H1 (cell line): Measurements from ENCODE around the gene WIPF3. TPM values are rescaled to one million over a fixed set of nuclear protein-coding genes. Genes with fewer than 3 reads are reported as not detected.
A peak's percentile ranks its signal among the peaks of the same experiment; 100 is the strongest.

Experiments
- CTCF ChIA-PET: fragments of 300-600 bp; sonication (Branson Sonifier 250); formaldehyde crosslinking; loops from one replicate; lab custom pipeline; 2021; ENCODE audit not compliant: partially characterized antibody; lab: Charles Lee
- POLR2A ChIA-PET: fragments of 300-600 bp; sonication (Branson Sonifier 250); formaldehyde crosslinking; loops from one replicate; lab custom pipeline; 2021; ENCODE audit warnings: inconsistent platforms; ENCODE audit not compliant: partially characterized antibody; lab: Charles Lee
- DNase-seq, 2 experiments: peaks; one replicate each; pipeline versions ENCODE4 v3.0.0 to v3.0.0-alpha.2; 2010 to 2022; ENCODE audit warnings: low spot score in 2 of 2, low read depth in 1 of 2, mixed read lengths in 1 of 2
- FAIRE-seq: peaks from 2 replicates; lab custom pipeline; 2011; peaks lifted over from hg19 to GRCh38; lab: Jason Lieb, UNC
- H2AFZ ChIP-seq: 2 replicates; pipeline ENCODE4 v1.8.1; 2012; ENCODE audit warnings: low read length, inconsistent platforms
- H2AK5ac ChIP-seq: 2 replicates; pipeline ENCODE4 v1.6.1; 2013; ENCODE audit warnings: low read depth, low read length
- H2BK120ac ChIP-seq: replicated peaks from 2 replicates; pipeline ENCODE3; 2013; ENCODE audit warnings: low read depth, low read length, inconsistent platforms
- H2BK12ac ChIP-seq: 2 replicates; pipeline ENCODE4 v1.6.1; 2013; ENCODE audit warnings: low read depth, low read length
- H2BK15ac ChIP-seq: 2 replicates; pipeline ENCODE4 v1.6.1; 2013; ENCODE audit warnings: low read length
- H2BK20ac ChIP-seq: 2 replicates; pipeline ENCODE4 v1.6.1; 2013; ENCODE audit warnings: low read length
- H2BK5ac ChIP-seq: 2 replicates; pipeline ENCODE4 v1.6.1; 2013; ENCODE audit warnings: low read depth, low read length
- H3K14ac ChIP-seq: 2 replicates; pipeline ENCODE4 v1.6.1; 2013; ENCODE audit warnings: inconsistent platforms; ENCODE audit not compliant: insufficient read length
- H3K18ac ChIP-seq: 2 replicates; pipeline ENCODE4 v1.6.1; 2013; ENCODE audit warnings: low read length; ENCODE audit errors: extremely low read depth
- H3K23ac ChIP-seq: 2 replicates; pipeline ENCODE4 v1.6.1; 2013; ENCODE audit warnings: inconsistent platforms; ENCODE audit not compliant: insufficient read length
- H3K23me2 ChIP-seq: 2 replicates; pipeline ENCODE4 v1.6.1; 2013; ENCODE audit warnings: low read depth, low read length
- H3K27ac ChIP-seq: 2 replicates; pipeline ENCODE4 v1.6.1; 2011; ENCODE audit warnings: low read depth, low read length, inconsistent platforms
- H3K27me3 ChIP-seq, 4 experiments: replicated peaks in 1 of 4; 1 replicate in 1 of 4; 2 replicates in 3 of 4; pipeline versions ENCODE4 v1.6.1 to v1.8.1; 2011 to 2013; ENCODE audit warnings: low read length in 3 of 4, mild to moderate bottlenecking in 3 of 4, inconsistent platforms in 2 of 4, mixed read lengths in 2 of 4, moderate library complexity in 1 of 4; ENCODE audit not compliant: control insufficient read depth in 3 of 4, insufficient read depth in 3 of 4; ENCODE audit errors: extremely low read depth in 1 of 4
- H3K36me3 ChIP-seq, 4 experiments: 2 replicates each; pipeline versions ENCODE4 v1.6.1 to v1.8.1; 2011 to 2013; ENCODE audit warnings: mild to moderate bottlenecking in 4 of 4, low read length in 3 of 4, moderate library complexity in 2 of 4, control low read depth in 1 of 4, inconsistent platforms in 1 of 4; ENCODE audit not compliant: insufficient read depth in 4 of 4, control insufficient read depth in 2 of 4
- H3K4ac ChIP-seq: replicated peaks from 2 replicates; pipeline ENCODE3; 2013; ENCODE audit warnings: low read length, low read depth, mixed read lengths, inconsistent platforms; ENCODE audit not compliant: insufficient read length
- H3K4me1 ChIP-seq, 4 experiments: replicated peaks in 1 of 4; 1 replicate in 1 of 4; 2 replicates in 3 of 4; pipeline versions ENCODE4 v1.6.1 to v1.8.1; 2011 to 2013; ENCODE audit warnings: low read length in 3 of 4, inconsistent platforms in 2 of 4, mixed read lengths in 1 of 4; ENCODE audit not compliant: insufficient read depth in 4 of 4, control insufficient read depth in 3 of 4
- H3K4me2 ChIP-seq, 2 experiments: 2 replicates each; pipeline versions ENCODE4 v1.6.1 to v1.8.1; 2011 to 2013; ENCODE audit warnings: low read depth in 2 of 2, low read length in 2 of 2, control low read depth in 1 of 2, inconsistent platforms in 1 of 2, mild to moderate bottlenecking in 1 of 2; ENCODE audit not compliant: insufficient read depth in 1 of 2
- H3K4me3 ChIP-seq, 4 experiments: fragments of 200-600, 300-600 bp in 1 of 4; sonication (generic), shearing (Covaris generic), sonication (Bioruptor Twin) in 1 of 4; 2 replicates each; pipeline versions ENCODE4 v1.5.1 to v1.8.1; 2011 to 2016; ENCODE audit warnings: low read length in 4 of 4, low read depth in 3 of 4, control low read depth in 2 of 4, inconsistent platforms in 2 of 4, mild to moderate bottlenecking in 2 of 4, mixed read lengths in 1 of 4, moderate library complexity in 1 of 4; ENCODE audit not compliant: insufficient read depth in 2 of 4; ENCODE audit errors: extremely low read depth in 1 of 4
- H3K56ac ChIP-seq: replicated peaks from 2 replicates; pipeline ENCODE3; 2013; ENCODE audit warnings: low read depth, mild to moderate bottlenecking, mixed read lengths, low read length, inconsistent platforms; ENCODE audit not compliant: insufficient read length
- H3K79me1 ChIP-seq: 2 replicates; pipeline ENCODE4 v1.6.1; 2013; ENCODE audit warnings: low read depth, low read length, control low read depth
- H3K79me2 ChIP-seq, 2 experiments: 2 replicates each; pipeline versions ENCODE4 v1.6.1 to v1.8.1; 2012 to 2013; ENCODE audit warnings: low read length in 2 of 2, mild to moderate bottlenecking in 2 of 2, inconsistent platforms in 1 of 2; ENCODE audit not compliant: insufficient read depth in 2 of 2, control insufficient read depth in 1 of 2
- H3K9ac ChIP-seq, 4 experiments: replicated peaks in 1 of 4; 1 replicate in 1 of 4; 2 replicates in 3 of 4; pipeline versions ENCODE4 v1.6.1 to v1.8.1; 2011 to 2013; ENCODE audit warnings: low read depth in 3 of 4, low read length in 3 of 4, control low read depth in 2 of 4, mild to moderate bottlenecking in 2 of 4, moderate library complexity in 2 of 4, inconsistent platforms in 1 of 4; ENCODE audit errors: extremely low read depth in 1 of 4
- H3K9me3 ChIP-seq, 2 experiments: 2 replicates each; pipeline versions ENCODE4 v1.6.1 to v1.8.1; 2012 to 2013; ENCODE audit warnings: mild to moderate bottlenecking in 2 of 2, moderate library complexity in 2 of 2, control low read depth in 1 of 2, inconsistent platforms in 1 of 2, low read depth in 1 of 2, low read length in 1 of 2, mixed read lengths in 1 of 2; ENCODE audit not compliant: insufficient read depth in 2 of 2
- H4K20me1 ChIP-seq, 2 experiments: replicated peaks in 1 of 2; 2 replicates each; pipeline versions ENCODE3 to v1.8.1; 2011 to 2013; ENCODE audit warnings: inconsistent platforms in 2 of 2, low read length in 2 of 2, mild to moderate bottlenecking in 1 of 2; ENCODE audit not compliant: insufficient read depth in 2 of 2, control insufficient read depth in 1 of 2
- H4K5ac ChIP-seq: 2 replicates; pipeline ENCODE4 v1.6.1; 2013; ENCODE audit warnings: low read length, low read depth, mixed read lengths, inconsistent platforms; ENCODE audit not compliant: insufficient read length
- H4K8ac ChIP-seq: 2 replicates; pipeline ENCODE4 v1.8.0; 2013; ENCODE audit warnings: mild to moderate bottlenecking, moderate library complexity, low read length, inconsistent platforms; ENCODE audit not compliant: insufficient read depth; ENCODE audit errors: extremely low read depth
- H4K91ac ChIP-seq: replicated peaks from 2 replicates; pipeline ENCODE3; 2013; ENCODE audit warnings: low read length, mixed read lengths, inconsistent platforms; ENCODE audit not compliant: insufficient read length
- BCL11A ChIP-seq, 2 experiments: IDR thresholded peaks; one replicate each; pipeline ENCODE4 v1.6.1; 2011; ENCODE audit warnings: low read depth in 2 of 2, low read length in 2 of 2, mild to moderate bottlenecking in 2 of 2
- CHD2 ChIP-seq: IDR thresholded peaks from 2 replicates; pipeline ENCODE4 v1.6.1; 2012; ENCODE audit warnings: low read length, improper control_type of control experiment
- RAD21 ChIP-seq, 2 experiments: IDR thresholded peaks in 1 of 2; conservative IDR thresholded peaks in 1 of 2; 2 replicates each; pipeline ENCODE4 v1.6.1; 2011; ENCODE audit warnings: low read depth in 2 of 2, low read length in 2 of 2, improper control_type of control experiment in 1 of 2, inconsistent platforms in 1 of 2, mild to moderate bottlenecking in 1 of 2, moderate library complexity in 1 of 2
- TAF7 ChIP-seq: optimal IDR thresholded peaks from 2 replicates; pipeline ENCODE3; 2011; ENCODE audit warnings: low read depth, mild to moderate bottlenecking, inconsistent platforms, low read length, moderate library complexity, borderline replicate concordance
- ZNF274 ChIP-seq: IDR thresholded peaks from 2 replicates; pipeline ENCODE4 v1.7.0; 2012; ENCODE audit warnings: low read length, borderline replicate concordance; ENCODE audit errors: extremely low read depth
- WGBS, 2 experiments: shearing (Covaris generic) in 1 of 2; methylation state at CpG; one replicate each; pipeline versions ENCODE4 v1.1.6 to v1.1.7; 2013 to 2015; ENCODE audit warnings: low lambda C conversion rate in 2 of 2, mixed read lengths in 2 of 2, inconsistent platforms in 1 of 2, low coverage in 1 of 2, missing lambda C conversion rate in 1 of 2; ENCODE audit not compliant: insufficient replicate concordance in 2 of 2, insufficient coverage in 1 of 2, insufficient read length in 1 of 2; ENCODE audit errors: extremely low coverage in 1 of 2, missing lambda C conversion rate in 1 of 2; 5-methylcytosine and 5-hydroxymethylcytosine counted together
- polyA plus RNA-seq, 7 experiments: library from polyadenylated mRNA; depleted of rRNA in 3 of 7; stranded (reverse) in 5 of 7; unstranded in 2 of 7; fragments of >200 nt in 5 of 7; fragments of 200-250 nt in 2 of 7; gene quantifications; 1 replicate in 5 of 7; 2 replicates in 1 of 7; 4 replicates in 1 of 7; pipeline versions ENCODE4 v1.2.1 to v1.2.3, GENCODE V29; 2011 to 2013; ENCODE audit warnings: missing spikeins in 2 of 7, mixed read lengths in 2 of 7
- total RNA-seq: library from RNA; stranded (reverse); fragmentation: NEBNext Ultra II Directional; extraction: Animal tissue kit (Norgen Biotek cat#: 25700); gene quantifications from 2 replicates; pipeline ENCODE4 v1.2.1, GENCODE V29; 2021
- TF ChIP-seq, protein P1 (sequence below), 3 experiments: IDR thresholded peaks; 1 replicate in 2 of 3; 2 replicates in 1 of 3; pipeline versions ENCODE4 v1.5.1 to v1.6.1; 2011; ENCODE audit warnings: low read length in 3 of 3, mild to moderate bottlenecking in 3 of 3, inconsistent platforms in 2 of 3, low read depth in 1 of 3, moderate library complexity in 1 of 3; ENCODE audit not compliant: insufficient read depth in 1 of 3; ENCODE audit errors: control extremely low read depth in 1 of 3

The WIPF3 gene
- total and polyA plus RNA-seq, 2 of the 8 experiments (the other 6 are each of a cell fraction or from before 2014, with no cell fraction given) = 5.0 to 12.1 TPM

DNA sequence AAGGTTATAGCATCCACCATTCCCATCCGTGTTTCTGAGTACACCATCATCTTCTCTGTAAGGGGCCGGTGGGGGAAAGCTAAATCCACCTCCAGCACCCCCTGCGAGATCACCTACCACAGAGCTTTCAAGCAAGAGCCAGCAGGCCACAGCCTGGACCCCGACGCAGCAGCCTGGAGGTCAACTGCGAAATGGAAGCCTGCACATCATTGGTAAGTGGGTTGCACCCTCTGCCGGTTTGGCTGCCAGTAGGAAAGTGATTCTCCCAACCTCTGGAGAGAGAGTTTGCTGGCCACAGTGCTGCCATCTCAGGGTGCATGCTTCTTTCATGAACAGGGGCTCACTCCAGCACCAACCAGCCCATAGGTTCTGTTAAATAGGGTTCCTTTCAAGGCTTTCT is 81.7 kb downstream of the WIPF3 start:
- peaks cover 10% of the 10 kb centered on the region for H3K23me2 ChIP-seq
- no peak overlapping the region for H2AK5ac ChIP-seq
- H3K4ac ChIP-seq = no peak overlapping the region
- no peak overlapping the region for H3K14ac ChIP-seq
- DNase-seq (no peak), FAIRE-seq (no peak)
- no peak overlapping the region for H3K9ac ChIP-seq
- no peak overlapping the region for H4K91ac ChIP-seq
- peaks cover 5 to 22% (median 14%) of the 10 kb centered on the region in 4 experiments; a peak in 7 of 8 replicates for H3K36me3 ChIP-seq
- H2BK15ac ChIP-seq = no peak overlapping the region
- no peak overlapping the region for H2BK5ac ChIP-seq
- CTCF ChIA-PET = interaction anchor here (0.7 to 1.6 kb wide), 2 partner anchors 33 to 133 kb away, joined by 3 to 4 read pairs; no protein-coding TSS in a partner anchor
- H3K23ac ChIP-seq = no peak overlapping the region
- H3K4me1 ChIP-seq = peaks cover 7 to 13% (median 10%) of the 10 kb centered on the region in 4 experiments
- no peaks in the 10 kb centered on the region for H3K27me3 ChIP-seq
- 91% methylated on average over 7 of the region's 7 CpGs; no CpG with 5 or more reads in 1 of the 2 experiments for WGBS, 2 experiments
- POLR2A ChIA-PET = no interaction called here
- H2BK120ac ChIP-seq = no peak overlapping the region
- no peak overlapping the region; a peak in 1 of 8 replicates for H3K4me3 ChIP-seq
- H2BK20ac ChIP-seq = no peak overlapping the region
- no peak overlapping the region for H4K5ac ChIP-seq
- H3K56ac ChIP-seq = no peak overlapping the region
- H3K79me1 ChIP-seq = no peaks in the 10 kb centered on the region; the same call in 1 of the 2 replicates
- H2AFZ ChIP-seq = no peak overlapping the region
- H3K18ac ChIP-seq = no peak overlapping the region
- no peak overlapping the region for H3K4me2 ChIP-seq
- peaks cover 0 to 1% of the 10 kb centered on the region in 2 experiments for H4K20me1 ChIP-seq
- no peak overlapping the region for H3K27ac ChIP-seq
- TF ChIP-seq BCL11A (IDR thresholded peaks at IDR 0.05; ENCODE audit: low read depth in 2 of 2, low read length in 2 of 2) = no peak
- no peak for TF ChIP-seq TAF7
- TF ChIP-seq RAD21 (IDR thresholded peaks at IDR 0.05 in 1 of 2, conservative IDR thresholded peaks at IDR 0.05 in 1 of 2; ENCODE audit: low read depth in 2 of 2, low read length in 2 of 2) = peak; percentile 27 to 50
- TF ChIP-seq CHD2 = no peak
- TF ChIP-seq, protein P1, sequence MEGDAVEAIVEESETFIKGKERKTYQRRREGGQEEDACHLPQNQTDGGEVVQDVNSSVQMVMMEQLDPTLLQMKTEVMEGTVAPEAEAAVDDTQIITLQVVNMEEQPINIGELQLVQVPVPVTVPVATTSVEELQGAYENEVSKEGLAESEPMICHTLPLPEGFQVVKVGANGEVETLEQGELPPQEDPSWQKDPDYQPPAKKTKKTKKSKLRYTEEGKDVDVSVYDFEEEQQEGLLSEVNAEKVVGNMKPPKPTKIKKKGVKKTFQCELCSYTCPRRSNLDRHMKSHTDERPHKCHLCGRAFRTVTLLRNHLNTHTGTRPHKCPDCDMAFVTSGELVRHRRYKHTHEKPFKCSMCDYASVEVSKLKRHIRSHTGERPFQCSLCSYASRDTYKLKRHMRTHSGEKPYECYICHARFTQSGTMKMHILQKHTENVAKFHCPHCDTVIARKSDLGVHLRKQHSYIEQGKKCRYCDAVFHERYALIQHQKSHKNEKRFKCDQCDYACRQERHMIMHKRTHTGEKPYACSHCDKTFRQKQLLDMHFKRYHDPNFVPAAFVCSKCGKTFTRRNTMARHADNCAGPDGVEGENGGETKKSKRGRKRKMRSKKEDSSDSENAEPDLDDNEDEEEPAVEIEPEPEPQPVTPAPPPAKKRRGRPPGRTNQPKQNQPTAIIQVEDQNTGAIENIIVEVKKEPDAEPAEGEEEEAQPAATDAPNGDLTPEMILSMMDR (IDR thresholded peaks at IDR 0.05; ENCODE audit: control extremely low read depth in 1 of 3, insufficient read depth in 1 of 3, low read depth in 1 of 3, low read length in 3 of 3) = no peak
- TF ChIP-seq ZNF274 = no peak
- H3K9me3 ChIP-seq = no peaks in the 10 kb centered on the region
- H3K79me2 ChIP-seq = 0 out of 4 replicates have a peak, but pooled peaks cover 0 to 3% of the 10 kb centered on the region in 2 experiments
- no peak overlapping the region for H2BK12ac ChIP-seq
- no peak overlapping the region for H4K8ac ChIP-seq
